HG03558 (cell line): ENCODE data around the gene PRPH.

ENCODE experiments used
- ATAC-seq: cut with Tn5 transposase; IDR thresholded peaks from one replicate; pipeline ENCODE4 v1.9.1; 2021; ENCODE audit warnings: moderate number of reproducible peaks; ENCODE audit not compliant: unreplicated experiment; ENCODE audit errors: extremely low read depth

PRPH gene

DNA sequence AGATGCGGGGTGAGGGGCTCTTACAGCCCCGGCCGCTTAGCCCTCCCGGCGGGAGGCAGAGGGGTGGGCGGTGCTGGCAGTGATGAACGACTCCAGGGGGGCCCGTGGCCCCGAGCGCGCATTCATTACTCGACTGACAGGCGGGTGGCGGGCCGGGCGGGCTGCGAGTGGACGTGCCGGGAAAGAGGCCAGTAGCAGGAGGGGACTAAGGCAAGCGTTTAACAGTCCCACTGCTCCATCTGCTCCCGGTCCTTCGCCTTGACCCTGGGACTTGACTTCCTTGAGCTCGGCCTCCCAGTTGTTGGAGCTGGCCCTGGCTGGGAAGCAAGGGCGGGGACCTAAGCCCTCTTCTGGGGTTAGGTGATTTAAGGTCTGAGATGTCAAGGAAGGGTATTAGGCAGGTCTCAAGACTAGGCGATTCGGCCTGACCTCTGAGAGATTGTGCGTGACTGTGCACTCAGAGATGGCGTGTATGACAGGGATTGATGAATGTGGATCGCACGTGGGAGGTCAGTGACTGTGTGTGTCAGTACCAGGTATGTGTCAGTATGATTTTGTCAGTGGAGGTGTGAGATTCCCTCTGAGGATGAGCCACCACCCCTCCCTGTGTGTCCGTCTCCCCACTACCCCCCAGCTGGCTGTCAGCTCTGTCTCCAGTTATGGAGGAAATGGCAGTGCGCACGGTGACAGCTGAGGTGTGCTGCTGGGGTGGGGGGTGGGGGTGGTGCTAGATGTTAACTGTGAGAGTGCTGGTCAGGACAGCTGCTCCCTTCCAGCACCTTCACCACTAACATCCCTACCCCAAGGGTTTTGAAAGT is 48.2 kb downstream of the PRPH start:
- no peak for ATAC-seq

GRCh38 chr12:49344486-49345050 is 49.6 kb downstream of the PRPH start:
- no peak for ATAC-seq

DNA sequence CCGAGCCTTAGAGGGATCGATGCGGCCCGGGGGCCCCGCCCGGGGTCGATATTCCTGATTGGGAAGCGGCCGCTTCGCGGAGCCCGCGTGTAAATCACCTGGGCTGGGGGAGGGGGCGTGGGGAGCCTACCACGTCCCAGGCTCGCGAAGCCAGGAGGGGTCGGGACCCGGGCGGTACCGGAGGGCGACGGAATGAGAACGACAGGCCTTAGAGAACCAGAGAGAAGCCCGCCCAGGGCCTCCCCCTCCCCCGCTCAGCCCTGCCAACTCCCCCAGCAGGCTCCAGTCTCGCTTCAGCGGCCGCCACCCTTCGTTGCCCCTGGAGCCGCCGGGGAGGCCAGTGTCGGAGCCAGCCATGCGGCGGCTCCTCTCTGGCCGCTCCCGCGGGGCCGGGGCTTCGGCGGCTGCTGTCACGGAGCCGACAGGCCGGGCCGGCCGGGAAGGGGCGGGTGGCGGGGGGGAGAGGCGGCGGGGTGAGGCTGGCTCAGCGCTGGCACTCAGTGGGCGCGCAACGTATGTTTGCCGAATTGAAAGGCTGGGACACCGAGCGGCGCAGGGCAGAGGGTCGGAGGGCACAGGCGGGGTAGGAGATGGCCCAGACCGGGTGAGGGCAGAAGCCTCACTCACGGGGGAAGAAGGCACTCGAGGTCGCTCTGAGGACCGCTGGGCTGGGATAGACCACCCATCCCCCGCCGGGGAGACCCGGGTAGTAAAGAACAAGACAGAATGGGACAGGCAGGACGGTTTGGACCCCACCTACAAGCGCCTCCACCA is 50.3 kb downstream of the PRPH start:
- ATAC-seq: no peak

GRCh38 chr12:49345825-49346658 is 51.1 kb downstream of the PRPH start:
- ATAC-seq: no peak

- no peak for ATAC-seq
Measured at GRCh38 chr12:49346659-49347310, 51.8 kb downstream of the PRPH start, which contains the start of gene DNAJC22. DNAJC22 (plus strand) TSS chr12:49346888; CDS start chr12:49348873, 1,985 bp downstream.

DNA sequence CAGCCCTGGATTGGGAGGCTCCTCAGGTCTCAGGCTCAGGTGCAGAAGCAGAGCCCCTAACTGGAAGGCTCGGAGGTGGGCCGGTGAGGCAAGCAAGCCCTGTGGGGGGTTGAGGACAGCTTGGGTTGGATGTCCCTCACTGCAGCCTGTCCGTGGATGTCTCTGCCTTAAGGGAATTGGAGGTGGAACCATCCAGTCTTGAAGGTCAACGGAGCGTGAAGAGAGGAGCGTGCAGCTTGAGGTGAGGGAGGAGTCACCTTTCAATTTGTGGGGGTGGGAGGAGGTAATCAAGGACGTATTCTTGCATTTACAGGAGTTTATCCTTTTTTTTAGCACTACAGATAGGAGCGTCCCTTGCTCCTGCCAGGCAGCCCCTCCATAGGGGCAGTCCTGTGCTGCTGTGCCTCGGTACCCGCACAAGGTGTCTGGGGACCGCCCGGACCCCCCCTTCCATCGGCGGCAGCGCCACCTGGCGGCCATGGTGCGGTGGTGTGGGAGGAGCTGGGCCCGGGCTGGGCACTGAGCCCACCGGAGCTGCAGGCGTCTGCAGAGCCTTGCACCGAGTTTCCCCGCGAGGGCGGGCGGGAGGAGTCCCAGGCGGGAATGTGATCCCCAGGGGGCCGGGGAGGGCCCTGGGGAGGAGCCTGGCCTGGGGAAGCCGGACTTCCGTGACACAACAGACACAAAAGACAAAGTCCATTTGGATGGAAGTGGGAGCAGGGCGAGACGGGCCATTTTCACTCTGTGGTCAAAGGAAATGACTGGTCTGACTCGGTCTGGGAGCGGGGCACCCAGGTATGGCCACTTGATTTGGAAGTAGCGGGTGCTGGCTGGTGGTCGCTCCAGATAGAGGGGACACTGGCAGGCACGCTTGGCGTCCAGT is 52.6 kb downstream of the PRPH start:
- no peak for ATAC-seq
